COR-L47 (cell line): ENCODE results near the gene ZNF367.

Experiments
- DNase-seq: peaks from one replicate; lab custom pipeline; 2025; lab: John Stamatoyannopoulos, UW

The ZNF367 gene

DNA sequence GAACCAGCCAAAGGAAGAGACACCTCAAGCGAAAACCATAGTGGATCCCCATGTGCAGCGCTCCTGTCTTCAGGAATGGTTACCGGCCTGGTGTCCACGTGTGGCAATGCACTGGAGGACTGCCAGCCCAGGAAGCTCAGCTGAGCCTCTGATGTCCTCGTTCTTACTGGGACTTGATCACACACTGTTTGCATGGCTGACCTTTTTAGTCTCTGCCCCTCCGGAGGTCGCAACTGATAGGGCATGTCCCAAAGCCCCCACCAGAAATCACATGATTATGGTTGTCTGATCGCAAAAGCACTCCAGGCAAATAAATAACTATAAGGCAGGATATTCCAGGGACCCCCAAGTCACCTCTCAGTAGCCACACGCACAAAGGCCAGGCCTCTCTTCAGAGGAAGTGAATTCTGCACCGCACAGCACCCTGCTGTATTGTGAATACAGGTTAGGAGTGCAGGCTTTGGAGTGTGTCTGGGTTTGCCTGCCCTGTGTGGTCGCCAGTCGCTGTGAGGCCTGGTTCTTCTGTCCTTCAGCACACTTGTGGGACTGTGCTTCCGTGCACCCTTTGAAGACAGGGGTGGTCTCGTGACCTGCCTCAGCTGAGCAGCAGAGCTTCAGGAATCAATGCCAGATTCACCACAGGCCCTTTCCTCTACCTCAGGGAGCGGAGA is 18.4 kb upstream of the ZNF367 start:
- DNase-seq = no peak

DNA sequence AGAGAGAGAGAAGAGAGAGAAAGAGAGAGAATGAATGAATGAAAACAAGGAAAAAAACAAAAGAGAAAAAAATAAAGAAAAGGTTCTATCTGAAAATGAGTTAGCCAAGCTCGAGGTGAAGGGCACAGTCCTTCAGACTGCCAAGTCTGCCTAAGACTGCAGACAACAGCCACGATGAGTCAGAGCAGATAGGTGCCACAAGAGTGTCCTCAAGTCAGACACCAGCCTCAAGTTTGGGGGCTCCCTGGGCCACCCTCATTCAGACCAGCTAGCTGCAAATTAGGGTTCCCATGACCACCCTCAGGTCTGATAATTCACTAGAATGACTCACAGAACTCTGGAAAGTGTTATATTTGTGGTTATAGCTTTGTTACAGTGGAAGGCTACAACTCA is 17.9 kb upstream of the ZNF367 start:
- no peak for DNase-seq

GRCh38 chr9:96435345-96435744 is 17.2 kb upstream of the ZNF367 start:
- no peak for DNase-seq

- no peak for DNase-seq
Observed at GRCh38 chr9:96430377-96430776, 12.2 kb upstream of the ZNF367 start.

GRCh38 chr9:96429732-96430131 is 11.6 kb upstream of the ZNF367 start:
- no peak for DNase-seq

GRCh38 chr9:96425500-96426169 is 7.5 kb upstream of the ZNF367 start:
- no peak for DNase-seq

DNA sequence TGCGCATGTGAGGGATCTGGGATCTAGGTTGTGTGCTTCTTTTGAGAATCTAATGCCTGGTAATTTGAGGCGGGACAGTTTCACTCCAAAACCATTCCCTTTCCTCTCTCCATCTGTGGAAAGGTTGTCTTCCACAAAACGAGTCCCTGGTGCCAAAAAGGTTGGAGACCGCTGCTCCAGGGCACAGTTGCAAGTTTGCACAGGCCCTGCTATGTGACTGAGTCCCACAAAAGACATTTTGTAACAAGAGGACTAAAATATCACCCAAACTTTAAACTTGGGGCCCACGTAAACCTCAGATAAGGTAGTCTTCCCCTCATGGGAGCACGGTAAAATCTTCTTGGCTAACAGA is 5.8 kb upstream of the ZNF367 start:
- no peak for DNase-seq

DNA sequence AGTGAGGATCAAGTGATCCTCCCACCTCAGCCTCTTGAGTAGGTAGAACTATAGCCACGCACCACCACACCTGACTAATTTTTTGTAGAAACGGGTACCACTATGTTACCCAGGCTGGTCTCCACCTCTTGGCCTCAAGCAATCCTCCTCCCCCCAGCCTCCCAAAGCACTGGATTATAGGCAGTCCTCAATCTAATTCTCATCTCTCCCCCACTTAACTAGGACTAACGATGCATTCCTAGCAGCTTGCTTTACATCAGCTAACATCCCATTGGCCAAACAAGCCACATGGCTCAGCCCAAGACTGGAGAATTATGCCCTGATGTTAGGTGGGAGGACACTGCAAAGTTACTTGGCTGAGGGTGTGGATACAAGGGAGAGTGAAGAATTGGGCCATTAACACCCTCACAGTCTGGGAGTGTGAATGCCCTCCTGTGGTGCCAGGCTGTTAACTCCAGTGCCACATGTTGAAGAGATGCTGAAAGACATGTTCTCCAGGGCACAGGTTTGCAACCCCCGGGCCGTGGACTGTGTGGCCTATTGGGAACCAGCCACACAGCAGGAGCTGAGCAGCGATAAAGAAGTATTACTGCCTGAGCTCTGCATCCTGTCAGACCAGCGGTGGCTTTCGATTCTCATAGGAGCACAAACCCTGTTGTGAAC is 5.3 kb upstream of the ZNF367 start:
- no peak for DNase-seq

GRCh38 chr9:96420468-96421219 is 2.5 kb upstream of the ZNF367 start:
- DNase-seq = no peak

DNA sequence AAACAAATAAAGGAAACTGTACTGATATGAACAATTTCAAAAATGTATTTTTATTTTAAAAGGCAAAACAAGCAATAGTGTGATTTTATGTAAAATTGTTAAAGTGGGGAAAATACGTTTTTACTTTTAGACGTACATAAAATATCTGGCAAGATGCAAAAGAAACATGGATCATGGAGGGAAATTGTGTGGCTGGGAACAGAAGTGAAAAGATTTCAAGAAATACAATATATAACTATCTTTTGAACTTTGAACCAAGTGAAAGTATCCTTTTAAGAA is 1.5 kb upstream of the ZNF367 start:
- no peak for DNase-seq

- DNase-seq = peak; percentile 88
Observed at GRCh38 chr9:96418920-96419690, 935 bp upstream of the ZNF367 start.

DNA sequence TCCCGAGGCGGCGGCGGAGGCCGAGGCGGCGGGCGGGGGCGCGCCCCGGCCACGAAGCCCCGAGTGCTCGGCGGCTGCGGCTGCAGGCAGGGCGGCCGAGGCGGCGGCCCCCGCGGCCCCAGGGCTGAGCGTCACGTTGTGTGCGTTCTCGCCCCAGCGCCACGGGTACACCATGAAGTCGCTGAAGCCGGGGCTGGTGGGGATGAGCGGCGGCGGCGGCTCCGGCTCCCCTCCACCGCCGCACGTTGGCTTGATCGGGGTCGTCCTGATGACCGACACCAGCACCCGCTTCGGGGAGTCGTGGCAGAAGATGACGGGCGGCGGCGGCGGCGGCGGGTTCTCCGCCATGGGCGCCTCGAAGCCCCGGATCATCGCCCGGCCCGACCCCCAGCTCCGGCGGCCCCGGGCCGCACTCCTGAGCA is 498 bp downstream of the ZNF367 start:
- no peak for DNase-seq

DNA sequence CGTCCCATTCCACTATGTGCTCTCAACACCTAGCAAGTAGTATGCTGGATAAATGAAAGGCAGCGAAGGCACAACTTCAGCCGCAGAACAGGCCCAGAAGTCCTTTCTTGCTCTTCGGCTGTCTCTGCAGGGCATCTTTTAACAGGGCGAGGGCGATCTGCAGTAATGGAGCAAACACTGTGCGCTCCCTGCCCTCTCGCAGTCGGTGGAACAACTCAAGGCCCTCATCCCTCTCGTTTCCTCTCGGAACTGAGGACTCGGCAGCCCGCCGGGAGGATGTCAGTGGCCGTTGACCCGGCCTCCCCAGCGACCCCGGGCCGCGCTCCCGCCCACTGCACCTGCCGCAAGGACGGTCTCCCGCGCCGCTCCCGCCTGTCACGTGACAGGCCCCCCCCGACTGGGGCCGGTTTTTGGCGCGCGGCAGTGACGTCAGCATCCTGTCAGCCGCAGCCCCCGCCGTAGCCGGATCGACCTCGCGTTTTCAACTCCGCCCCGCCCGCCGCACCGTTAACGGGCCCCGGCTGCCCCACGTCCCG is 1.1 kb downstream of the ZNF367 start:
- DNase-seq = peak; percentile 85

DNA sequence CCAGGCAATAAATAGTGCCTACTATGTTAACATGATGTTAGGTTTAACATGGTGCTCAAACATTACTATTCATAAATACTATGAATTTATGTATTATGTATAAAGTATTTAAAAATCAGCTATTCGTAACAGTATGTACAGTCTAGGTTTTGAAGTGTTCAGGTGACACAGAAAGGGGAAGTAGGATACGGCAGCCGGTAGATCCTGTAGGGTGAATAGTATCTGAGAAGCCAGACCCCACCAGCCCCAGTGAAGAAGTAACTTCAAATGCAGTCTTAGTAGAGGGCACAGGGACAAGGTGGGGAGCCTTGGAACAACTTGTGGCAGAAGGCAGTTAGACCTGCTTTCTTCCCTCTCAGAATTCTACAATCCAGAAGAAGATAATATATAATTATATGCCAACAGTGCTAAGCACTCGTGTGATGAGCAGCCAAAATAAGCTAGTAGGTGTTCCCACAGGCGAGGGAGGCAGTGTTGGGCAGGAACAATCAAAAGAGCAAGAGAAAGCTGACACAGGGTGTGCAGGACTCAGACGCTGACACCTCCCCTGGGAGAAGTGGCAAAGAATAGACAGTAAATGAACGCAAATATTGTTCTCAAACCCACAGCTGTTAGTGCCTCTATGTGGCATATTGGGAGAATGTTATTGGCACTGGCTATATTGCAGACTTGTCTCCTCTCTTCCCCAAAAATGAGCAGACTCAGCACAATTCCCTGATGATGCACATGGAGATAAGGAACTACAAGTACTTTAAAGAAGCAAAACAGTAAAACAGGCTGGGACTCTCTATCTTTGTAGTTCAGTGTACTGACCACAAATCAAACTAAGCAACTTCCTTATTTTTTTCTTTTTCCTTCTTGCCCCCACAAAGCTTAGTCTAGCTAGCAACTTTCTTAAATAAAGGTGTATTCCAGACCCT is 4.6 kb downstream of the ZNF367 start:
- DNase-seq = peak; percentile 54

GRCh38 chr9:96412174-96412913 is 5.8 kb downstream of the ZNF367 start:
- no peak for DNase-seq

- DNase-seq = no peak
Observed at GRCh38 chr9:96411129-96411838, 6.9 kb downstream of the ZNF367 start.

GRCh38 chr9:96408409-96409280 is 9.5 kb downstream of the ZNF367 start:
- DNase-seq = no peak

GRCh38 chr9:96400132-96400910 is 17.8 kb downstream of the ZNF367 start:
- DNase-seq = no peak
